ENCODE measurements around the gene NRAP.

Gene NRAP

DNA sequence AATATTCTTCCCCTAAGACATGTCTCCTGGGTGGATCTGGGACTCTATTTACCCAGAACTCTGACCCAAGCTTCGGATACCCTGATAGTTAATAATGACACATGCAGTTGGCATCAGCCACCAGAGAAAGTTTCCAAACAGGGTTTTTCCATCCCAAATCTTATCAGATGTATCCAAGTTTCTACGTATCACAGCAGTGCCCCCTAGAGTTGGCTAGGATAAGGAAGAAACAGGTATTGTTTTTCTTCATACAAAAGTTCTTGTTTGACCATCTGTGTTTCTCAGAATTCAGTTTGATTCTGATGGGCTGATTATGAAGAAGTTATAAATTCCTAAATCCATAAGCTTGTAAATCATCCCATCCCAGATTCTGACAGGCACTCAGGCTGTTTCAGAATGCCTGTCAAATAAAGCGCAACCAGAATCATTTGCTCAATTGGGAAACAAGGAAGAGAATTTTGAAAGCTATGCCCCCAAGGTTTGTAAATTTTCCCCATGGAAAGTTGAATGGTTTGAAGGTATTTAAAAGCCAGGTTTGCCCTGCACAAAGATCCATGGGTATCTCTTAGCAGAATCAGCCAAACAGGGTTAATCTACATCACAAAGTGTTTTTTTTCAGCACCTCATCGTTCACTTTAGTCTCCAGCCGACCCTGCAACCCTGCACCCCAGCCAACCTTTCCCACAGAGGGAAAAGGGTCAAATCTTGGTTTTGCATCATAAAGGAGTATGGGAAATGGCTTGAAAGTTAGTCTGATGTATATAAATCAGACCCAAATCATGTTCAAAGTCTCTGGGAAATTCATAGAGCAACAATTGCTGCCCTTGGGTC is 47.4 kb downstream of the NRAP start:
- ChIA-PET CTCF (interaction anchor here (0.9 to 1.5 kb wide), 3 partner anchors 8 to 53 kb away, joined by 3 read pairs; no protein-coding TSS in a partner anchor), POLR2A (no interaction called here)
- TF ChIP-seq, protein P1, sequence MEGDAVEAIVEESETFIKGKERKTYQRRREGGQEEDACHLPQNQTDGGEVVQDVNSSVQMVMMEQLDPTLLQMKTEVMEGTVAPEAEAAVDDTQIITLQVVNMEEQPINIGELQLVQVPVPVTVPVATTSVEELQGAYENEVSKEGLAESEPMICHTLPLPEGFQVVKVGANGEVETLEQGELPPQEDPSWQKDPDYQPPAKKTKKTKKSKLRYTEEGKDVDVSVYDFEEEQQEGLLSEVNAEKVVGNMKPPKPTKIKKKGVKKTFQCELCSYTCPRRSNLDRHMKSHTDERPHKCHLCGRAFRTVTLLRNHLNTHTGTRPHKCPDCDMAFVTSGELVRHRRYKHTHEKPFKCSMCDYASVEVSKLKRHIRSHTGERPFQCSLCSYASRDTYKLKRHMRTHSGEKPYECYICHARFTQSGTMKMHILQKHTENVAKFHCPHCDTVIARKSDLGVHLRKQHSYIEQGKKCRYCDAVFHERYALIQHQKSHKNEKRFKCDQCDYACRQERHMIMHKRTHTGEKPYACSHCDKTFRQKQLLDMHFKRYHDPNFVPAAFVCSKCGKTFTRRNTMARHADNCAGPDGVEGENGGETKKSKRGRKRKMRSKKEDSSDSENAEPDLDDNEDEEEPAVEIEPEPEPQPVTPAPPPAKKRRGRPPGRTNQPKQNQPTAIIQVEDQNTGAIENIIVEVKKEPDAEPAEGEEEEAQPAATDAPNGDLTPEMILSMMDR (IDR thresholded peaks at IDR 0.05; ENCODE audit: control extremely low read depth, extremely low read depth, low read depth, missing control alignments): peak; percentile 22
- DNase-seq (ENCODE audit: extremely low spot score): no peak

DNA sequence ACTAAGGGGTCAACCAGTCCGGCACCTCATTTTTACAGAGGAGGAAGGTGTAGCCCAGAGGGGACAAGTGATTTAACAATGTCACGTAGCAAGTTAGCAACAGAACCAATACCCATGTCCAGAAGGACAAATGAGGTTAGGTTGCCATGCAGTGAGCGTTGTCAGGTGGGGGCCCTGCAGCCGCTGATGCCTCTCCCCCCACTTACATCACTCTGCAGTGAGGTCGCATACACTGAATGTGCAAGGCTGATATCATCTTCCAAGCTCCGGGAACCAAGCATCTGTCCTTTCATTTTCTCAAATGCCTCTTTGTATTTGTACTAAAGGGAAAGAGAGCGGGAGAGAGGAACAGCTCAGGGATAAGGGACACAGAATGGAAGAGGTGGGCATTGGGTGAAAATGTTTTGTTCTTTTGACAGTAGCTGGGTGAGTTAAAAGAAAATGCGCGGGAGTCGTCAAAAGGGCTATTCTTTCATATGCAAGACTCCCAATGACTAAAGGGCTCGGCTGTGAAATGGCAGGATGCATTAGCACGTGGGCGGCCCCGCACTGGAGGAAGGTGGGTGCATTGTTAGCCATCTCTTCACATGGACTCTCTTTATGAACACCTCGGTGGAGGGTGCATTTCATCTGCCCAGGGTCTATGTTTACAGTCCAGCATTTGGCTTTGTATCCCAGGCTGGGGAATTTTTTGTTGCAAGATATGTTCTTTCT is 49.7 kb downstream of the NRAP start:
- ChIA-PET CTCF (interaction anchor here (1.3 kb wide), 1 partner anchor 12 kb away, joined by 5 read pairs; no protein-coding TSS in a partner anchor), POLR2A (no interaction called here)
- TF ChIP-seq, protein P1 (IDR thresholded peaks at IDR 0.05; ENCODE audit: control extremely low read depth, extremely low read depth, low read depth, missing control alignments): no peak
- no peak for DNase-seq (ENCODE audit: extremely low spot score)

DNA sequence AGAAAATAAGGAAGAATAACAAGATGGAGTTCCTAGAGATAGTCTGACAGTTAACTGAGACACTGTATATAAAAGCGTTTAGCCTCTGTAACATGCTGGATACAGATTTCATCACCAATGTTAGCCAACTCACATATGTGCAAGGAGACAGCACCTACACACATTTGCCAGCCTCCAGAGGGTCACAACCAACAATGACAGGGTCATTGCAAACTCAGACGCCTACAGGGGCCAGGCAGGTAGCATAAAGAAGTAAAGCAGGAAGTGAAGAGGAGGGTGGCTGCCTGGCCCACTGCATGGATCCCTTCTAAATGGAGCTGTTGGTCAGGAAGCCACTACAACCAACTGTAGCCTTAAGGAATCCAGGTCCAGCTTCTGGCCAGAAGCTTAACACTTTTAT is 50.4 kb downstream of the NRAP start:
- TF ChIP-seq, protein P1 (IDR thresholded peaks at IDR 0.05; ENCODE audit: control extremely low read depth, extremely low read depth, low read depth, missing control alignments): no peak
- DNase-seq (ENCODE audit: extremely low spot score): no peak
- ChIA-PET POLR2A (no interaction called here), CTCF (no interaction called here)

DNA sequence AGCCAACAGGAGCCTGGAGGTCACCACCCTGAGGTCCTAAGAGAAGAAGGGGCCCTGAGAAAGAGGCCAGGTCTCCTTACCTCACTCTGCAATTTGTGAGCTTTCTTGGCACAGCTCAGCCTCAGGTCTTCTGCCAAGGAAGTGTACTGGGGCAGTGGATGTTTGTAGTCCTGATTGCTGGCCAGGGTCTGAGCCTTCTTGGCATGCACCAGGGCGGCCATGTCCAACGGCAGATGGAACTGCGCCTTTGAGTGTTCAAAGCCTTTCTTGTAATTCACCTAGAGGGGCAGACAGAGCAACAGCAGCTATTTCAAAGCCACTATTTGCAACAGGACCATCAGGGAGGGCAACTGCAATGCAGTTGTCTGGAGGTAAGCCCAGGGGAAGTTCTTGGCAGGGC is 51.7 kb downstream of the NRAP start:
- TF ChIP-seq, protein P1 (IDR thresholded peaks at IDR 0.05; ENCODE audit: control extremely low read depth, extremely low read depth, low read depth, missing control alignments): no peak
- DNase-seq (ENCODE audit: extremely low spot score): no peak
- ChIA-PET POLR2A (no interaction called here), CTCF (no interaction called here)

DNA sequence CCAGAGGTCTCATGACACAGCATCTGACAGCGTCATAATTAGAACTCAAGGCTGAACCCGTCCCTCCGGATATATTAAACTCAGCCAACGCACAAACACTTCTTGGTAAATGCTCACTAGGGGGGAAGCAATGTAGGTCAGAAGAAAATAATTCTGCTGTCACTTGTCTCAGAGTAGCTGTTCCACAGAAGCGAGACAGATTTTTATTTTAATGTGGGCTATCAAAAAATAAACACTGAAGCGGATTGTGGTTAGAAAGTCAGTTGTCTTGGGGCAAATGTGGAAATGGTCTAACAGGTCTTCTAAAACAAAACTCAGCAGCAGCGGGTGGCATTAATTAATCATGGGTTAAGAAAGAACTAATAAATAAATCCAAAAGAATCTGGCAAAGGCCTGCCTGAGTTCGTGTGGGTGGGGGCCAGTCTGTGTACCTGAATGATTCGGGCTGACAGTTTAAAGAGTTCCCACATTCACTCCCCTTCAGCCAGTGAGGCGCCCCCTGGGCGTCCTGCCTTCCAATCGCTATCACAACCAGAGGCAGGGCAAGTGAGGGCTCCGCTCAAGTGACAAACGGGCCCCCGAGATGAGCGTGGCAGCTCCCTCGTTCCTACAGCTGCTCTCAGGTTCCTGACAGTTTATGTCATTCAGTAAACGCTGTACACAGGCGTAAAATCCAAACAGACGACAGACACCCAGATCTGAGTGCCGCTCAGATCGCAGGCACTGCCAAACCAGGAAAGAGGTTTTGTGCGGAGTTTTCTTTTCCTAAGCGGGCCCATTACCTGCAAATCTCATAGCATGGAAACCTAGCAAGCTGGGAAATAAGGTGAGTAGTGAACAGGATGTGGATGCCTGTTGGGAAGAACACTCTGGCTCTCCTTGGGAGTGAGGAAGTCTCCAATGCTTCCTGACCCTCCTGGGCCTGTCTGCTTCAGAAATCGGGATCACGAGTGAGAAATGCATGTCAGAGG is 52.9 kb downstream of the NRAP start:
- TF ChIP-seq, protein P1 (IDR thresholded peaks at IDR 0.05; ENCODE audit: control extremely low read depth, extremely low read depth, low read depth, missing control alignments): no peak
- CTCF ChIA-PET: interaction anchor here (1.5 kb wide), 1 partner anchor 28 kb away, joined by 4 read pairs; no protein-coding TSS in a partner anchor
- POLR2A ChIA-PET: no interaction called here
- DNase-seq (ENCODE audit: extremely low spot score): no peak

DNA sequence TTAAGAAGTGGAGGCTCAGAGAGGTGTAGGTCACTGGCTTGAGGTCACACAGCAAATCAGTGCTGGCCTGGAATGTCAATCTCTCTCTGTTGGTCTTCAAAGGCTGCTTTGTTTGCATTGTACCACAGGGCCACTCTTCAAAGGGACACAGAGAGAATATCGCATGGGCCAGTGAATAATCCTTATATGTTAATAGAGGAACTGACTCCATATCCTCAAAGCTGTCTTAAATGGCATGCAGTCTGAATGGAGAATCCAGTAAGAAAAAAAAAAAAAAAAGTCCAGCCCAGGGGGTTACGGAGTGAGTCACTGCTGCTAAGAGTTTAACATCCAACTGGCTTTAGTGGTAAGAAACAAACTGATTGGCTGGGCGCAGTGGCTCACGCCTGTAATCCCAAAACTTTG is 54.1 kb downstream of the NRAP start:
- TF ChIP-seq, protein P1 (IDR thresholded peaks at IDR 0.05; ENCODE audit: control extremely low read depth, extremely low read depth, low read depth, missing control alignments): no peak
- no peak for DNase-seq (ENCODE audit: extremely low spot score)
- CTCF ChIA-PET: interaction anchor here (1.5 kb wide), 1 partner anchor 29 kb away, joined by 4 read pairs; no protein-coding TSS in a partner anchor
- POLR2A ChIA-PET: no interaction called here

Data from GM10248 (cell line).